A549 treated with AZD9567 at 1 μM for 4 hours (cell line): ENCODE results near the gene FBXO17. TPM values are rescaled to one million over a fixed set of nuclear protein-coding genes. Genes with fewer than 3 reads are reported as not detected.

Experiments used
- total RNA-seq: library from RNA; stranded (reverse); fragments of 200-300 nt; extraction: Qiagen RNA extraction; gene quantifications from 5 replicates; pipeline ENCODE4 v1.2.3, GENCODE V29; 2022; ENCODE audit not compliant: insufficient read depth

FBXO17 gene, protein sequence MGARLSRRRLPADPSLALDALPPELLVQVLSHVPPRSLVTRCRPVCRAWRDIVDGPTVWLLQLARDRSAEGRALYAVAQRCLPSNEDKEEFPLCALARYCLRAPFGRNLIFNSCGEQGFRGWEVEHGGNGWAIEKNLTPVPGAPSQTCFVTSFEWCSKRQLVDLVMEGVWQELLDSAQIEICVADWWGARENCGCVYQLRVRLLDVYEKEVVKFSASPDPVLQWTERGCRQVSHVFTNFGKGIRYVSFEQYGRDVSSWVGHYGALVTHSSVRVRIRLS
- 51.9 to 84.2 TPM (median 80.0 TPM) in 5 replicates for total RNA-seq

DNA sequence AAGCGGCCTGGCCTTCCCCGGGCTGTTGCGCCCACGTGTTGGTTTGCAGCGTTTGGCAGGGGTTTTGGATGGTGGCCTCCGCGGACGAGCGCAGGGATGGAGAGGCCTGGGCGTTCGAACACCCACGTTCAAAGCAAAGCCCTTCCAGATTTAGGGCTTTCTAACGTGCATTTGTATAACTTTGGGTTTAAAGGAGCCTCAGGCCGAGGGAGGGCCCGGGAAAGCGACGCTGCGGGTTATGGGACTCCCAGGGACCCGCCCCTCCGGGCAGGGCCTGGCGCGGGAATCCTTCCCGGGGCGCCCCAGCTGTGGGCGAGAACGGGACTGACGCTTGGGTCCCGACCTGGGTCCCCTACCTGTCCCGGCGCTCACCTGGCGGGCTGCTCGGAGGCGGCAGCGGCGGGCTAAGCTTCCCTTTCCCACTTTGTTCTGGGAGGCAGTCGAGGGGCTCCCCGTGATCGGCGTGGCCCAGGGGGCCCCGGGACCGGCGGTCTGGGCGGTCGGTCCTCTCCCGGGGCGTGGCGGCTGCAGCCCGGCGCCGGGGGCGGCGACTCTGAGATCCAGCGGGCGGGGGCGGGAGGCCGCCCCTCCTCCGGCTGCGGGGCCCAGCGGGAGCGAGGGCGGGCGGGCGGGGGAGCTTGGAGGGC is at the start of gene FBXO17:
Gene FBXO17 (minus strand): TSS at position 529 of the 647 bp plus-strand sequence. CDS start 25,423 bp downstream, outside the sequence.

DNA sequence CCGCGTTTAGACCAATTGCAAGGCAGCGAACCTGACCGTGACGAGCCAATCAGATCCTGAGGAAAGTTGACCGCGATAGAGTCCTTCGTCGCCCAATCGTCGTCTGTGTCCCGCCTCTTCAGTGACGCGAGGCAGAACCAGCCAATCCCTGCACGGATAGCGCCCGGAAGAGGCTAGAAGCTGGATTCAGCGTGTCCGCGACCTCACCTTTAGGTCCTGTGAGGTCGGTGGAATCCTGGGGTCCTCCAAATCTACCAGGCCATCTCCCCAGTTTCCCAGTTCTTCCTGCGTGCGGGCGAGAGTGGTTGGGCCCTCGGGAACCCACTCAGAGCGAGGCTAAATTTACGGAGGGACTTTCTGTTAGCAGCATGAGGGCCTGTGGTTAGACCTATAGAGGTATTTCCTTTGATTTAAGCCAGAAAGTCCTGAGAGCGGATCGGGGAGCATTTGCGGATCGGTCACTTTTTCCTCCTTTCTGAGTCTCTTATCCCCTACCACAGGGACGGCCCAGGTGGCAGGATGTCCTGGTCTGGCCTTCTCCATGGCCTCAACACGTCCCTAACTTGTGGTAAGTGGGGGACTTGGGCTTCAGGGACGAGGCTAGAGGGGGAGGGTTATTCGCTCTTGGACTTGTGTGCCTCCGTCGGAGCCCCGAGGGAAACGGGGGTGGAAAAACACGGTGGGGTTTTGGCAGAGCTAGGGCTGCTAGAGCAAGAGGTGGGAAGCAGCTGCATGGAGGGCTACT is 44.6 kb downstream of the FBXO17 start, which contains the start of gene MRPS12:
Gene MRPS12 (plus strand): TSS at position 169 of the 745 bp plus-strand sequence. CDS start 351 bp downstream, at position 520.

DNA sequence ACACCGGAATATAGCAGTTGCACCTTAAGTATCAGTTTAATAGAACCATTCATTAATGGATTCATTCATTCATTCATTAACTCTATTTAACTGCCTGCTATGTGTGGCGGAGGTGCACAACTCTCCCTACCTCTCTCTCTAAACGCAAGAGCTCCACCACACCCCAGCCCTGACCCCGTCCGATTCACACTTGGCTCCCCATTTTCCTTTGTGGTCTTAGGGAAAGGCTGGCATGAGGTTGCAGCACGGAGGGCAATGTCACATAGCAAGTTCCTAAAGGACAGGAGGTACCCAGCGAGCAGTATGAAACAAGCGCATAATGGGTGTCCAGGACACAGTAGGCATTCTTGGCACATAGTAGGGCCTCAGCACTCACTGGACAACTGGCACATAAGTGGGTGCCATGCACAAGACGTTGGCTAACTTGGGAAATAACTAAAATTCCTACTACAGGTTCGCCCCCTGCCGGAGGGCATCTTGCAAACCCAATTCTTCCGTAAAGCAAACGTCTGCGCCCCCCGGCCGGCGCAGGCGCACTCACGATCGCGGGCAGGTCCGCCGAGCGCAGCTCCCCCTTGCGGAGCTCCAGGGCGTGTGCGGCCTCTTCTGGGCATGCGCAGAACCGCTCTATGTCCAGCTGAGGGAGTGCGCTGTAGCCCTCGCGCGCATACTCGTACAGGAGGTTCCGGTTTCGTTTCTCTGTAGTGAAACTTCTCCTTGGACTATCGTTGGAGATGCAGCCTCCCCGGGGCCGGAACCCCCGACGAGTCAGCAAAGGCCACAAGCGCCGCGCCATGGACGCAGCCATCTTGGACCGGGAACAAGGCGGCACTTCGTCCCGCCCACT is 45.4 kb downstream of the FBXO17 start, which contains the start of gene SARS2:
Gene SARS2 (minus strand): TSS at position 835 of the 847 bp plus-strand sequence. CDS start 27 bp downstream, at position 808.

DNA sequence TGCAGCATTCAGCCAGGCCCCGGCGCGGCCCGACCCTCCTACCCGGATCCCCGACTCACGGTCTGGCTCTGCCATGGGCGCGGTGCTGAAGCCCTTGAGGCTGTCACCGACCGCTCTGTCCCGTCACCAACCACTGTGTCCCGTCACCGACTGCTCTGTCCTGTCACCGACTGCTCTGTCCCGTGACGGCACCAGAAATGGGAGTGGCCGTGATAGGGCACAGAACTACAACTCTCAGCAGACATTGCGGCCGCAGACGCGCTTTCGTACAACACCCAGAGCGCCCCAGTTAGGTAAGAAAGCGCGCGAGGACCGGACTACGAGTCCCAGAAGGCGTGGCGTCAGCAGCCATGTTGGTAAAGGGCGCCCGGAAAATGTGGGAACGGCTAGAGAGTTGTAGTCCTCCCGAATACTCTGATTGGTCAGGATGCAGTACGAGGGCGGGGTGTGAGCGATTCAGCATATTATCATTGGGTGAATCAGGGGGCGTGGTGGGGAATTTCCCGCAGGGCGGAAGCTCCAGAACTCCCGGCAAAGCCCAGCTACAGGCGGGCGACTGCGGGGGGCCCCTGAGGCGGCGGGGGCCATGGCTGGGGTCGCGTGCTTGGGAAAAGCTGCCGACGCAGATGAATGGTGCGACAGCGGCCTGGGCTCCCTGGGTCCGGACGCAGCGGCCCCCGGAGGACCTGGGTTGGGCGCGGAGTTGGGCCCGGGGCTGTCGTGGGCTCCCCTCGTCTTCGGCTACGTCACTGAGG is 75.9 kb downstream of the FBXO17 start, which contains the start of the genes NFKBIB and SIRT2:
Gene NFKBIB (plus strand): TSS at position 523 of the 755 bp plus-strand sequence. CDS start 64 bp downstream, at position 587.
Gene SIRT2 (minus strand): TSS at position 172 of the 755 bp plus-strand sequence. CDS start 97 bp downstream, at position 75.

Other genes starting within 250 kb of the FBXO17 start
- 4.3 to 7.3 TPM (median 5.5 TPM) in 5 replicates for gene CAPN12, start 231.3 kb downstream of the FBXO17 start, total RNA-seq
- 0.23 TPM in 1 of 5 replicates, not detected in the others for gene LGALS7, start 202.2 kb downstream of the FBXO17 start, total RNA-seq
- gene LGALS7B, start 186.5 kb downstream of the FBXO17 start, total RNA-seq, result 0.42 to 0.57 TPM (median 0.46 TPM) in 3 of 5 replicates, not detected in the others
- 0.49 to 1.0 TPM (median 0.60 TPM) in 4 of 5 replicates, not detected in the other for gene LGALS4, start 162.8 kb downstream of the FBXO17 start, total RNA-seq
- gene ECH1, start 143.9 kb downstream of the FBXO17 start, total RNA-seq, result 264 to 308 TPM (median 279 TPM) in 5 replicates
- gene HNRNPL, start 125.8 kb downstream of the FBXO17 start, total RNA-seq, result 319 to 411 TPM (median 329 TPM) in 5 replicates
- 1.6 to 10.9 TPM (median 2.5 TPM) in 5 replicates for gene RINL, start 97.5 kb downstream of the FBXO17 start, total RNA-seq
- 35.3 to 38.9 TPM (median 36.2 TPM) in 5 replicates for gene SIRT2, start 76.1 kb downstream of the FBXO17 start, total RNA-seq
- 67.2 to 126 TPM (median 97.7 TPM) in 5 replicates for gene NFKBIB, start 75.8 kb downstream of the FBXO17 start, total RNA-seq
- gene CCER2, start 63.6 kb downstream of the FBXO17 start, total RNA-seq, result 0.72 to 1.1 TPM (median 0.89 TPM) in 4 of 5 replicates, not detected in the other
- 56.5 to 71.5 TPM (median 60.9 TPM) in 5 replicates for gene SARS2, start 45.0 kb downstream of the FBXO17 start, total RNA-seq
- gene MRPS12, start 44.8 kb downstream of the FBXO17 start, total RNA-seq, result 240 to 311 TPM (median 272 TPM) in 5 replicates
- 3.0 to 6.9 TPM (median 3.8 TPM) in 5 replicates for gene FBXO27, start 56.8 kb upstream of the FBXO17 start, total RNA-seq
- gene ACP7, start 108.6 kb upstream of the FBXO17 start, total RNA-seq, result 0.03 to 0.07 TPM (median 0.05 TPM) in 3 of 5 replicates, not detected in the others
- 88.0 to 108 TPM (median 104 TPM) in 5 replicates for gene PAK4, start 150.0 kb upstream of the FBXO17 start, total RNA-seq
- gene NCCRP1, start 221.2 kb upstream of the FBXO17 start, total RNA-seq, result 1.3 to 2.1 TPM (median 1.4 TPM) in 5 replicates
- not detected in 5 replicates for gene SYCN, start 228.5 kb upstream of the FBXO17 start, total RNA-seq